Vagina (tissue), 2 donors: ENCODE data around the gene PRIM1.

Experiments
- CTCF ChIP-seq, 3 experiments: fragments of 450-650 bp in 2 of 3; fragments of 200-600 bp in 1 of 3; sonication (generic) in 1 of 3; IDR thresholded peaks; one replicate each; pipeline ENCODE4 v1.5.1; 2017 to 2019; ENCODE audit warnings: antibody characterized with exemption in 3 of 3, mild to moderate bottlenecking in 2 of 3, moderate library complexity in 2 of 3
- POLR2AphosphoS5 ChIP-seq, 2 donors: sonication (generic); formaldehyde crosslinking; IDR thresholded peaks; one replicate each; pipeline ENCODE4 v1.9.0; 2017; ENCODE audit warnings: antibody characterized with exemption in 2 of 2, mild to moderate bottlenecking in 2 of 2, low read depth in 1 of 2; ENCODE audit not compliant: insufficient read depth in 1 of 2

DNA sequence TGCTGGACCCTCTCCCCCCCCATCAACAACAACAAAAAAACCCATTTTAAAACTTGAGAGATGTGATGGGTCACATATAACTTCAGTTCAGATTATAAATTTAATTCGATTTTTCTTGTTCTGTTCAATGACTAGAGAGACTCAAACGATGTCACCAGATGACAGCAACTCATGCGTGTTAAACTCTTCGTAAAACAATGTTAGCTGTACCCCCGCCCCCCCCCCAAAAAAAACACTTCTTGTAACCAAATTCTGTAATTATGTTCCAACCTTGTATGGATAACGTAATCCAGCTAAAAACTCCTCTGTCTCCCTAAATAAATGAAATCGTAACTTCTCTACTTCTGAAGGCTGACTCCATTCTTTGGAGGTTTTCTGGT lies 26.4 kb downstream of the PRIM1 start:
- TF ChIP-seq CTCF (IDR thresholded peaks at IDR 0.05) (no peak), POLR2AphosphoS5 (IDR thresholded peaks at IDR 0.05; ENCODE audit: insufficient read depth in 1 of 2, low read depth in 1 of 2) (no peak)
